A673 (cell line): ENCODE measurements around the gene ARHGAP35.

Experiments used
- EZH2 ChIP-seq: fragments of 200-600 bp; sonication (generic); IDR thresholded peaks from 2 replicates; pipeline ENCODE4 v1.6.1; 2017; ENCODE audit warnings: borderline replicate concordance, low read depth, mild to moderate bottlenecking, mixed read lengths, antibody characterized with exemption, low read length; ENCODE audit not compliant: poor library complexity, severe bottlenecking
- TF ChIP-seq, protein P1 (sequence below): fragments of 300-800, 200-600 bp; sonication (generic); conservative IDR thresholded peaks from 2 replicates; pipeline ENCODE4 v1.5.1; 2017; ENCODE audit warnings: low read depth, mild to moderate bottlenecking, antibody characterized with exemption, low read length, moderate library complexity, mixed read lengths

DNA sequence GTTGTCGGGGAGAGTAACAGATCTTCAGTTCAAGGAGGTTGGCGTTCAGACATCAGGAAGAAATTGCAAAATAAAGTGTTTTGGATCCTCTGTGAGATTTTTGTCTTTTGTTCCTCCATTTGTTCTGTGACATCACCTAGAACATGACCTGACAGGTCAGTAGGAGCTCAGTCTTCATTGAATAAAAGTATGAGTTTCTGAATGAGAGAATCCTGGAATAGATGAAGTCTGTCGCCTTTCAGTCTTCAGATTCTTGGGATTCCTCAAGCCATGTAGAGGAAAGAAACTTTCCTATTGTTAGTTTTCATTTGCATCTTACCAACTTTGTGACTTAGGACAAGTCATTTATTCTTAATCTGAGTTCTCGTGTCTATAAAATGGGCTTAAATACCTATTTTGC, 14.4 kb downstream of the ARHGAP35 start:
- TF ChIP-seq, protein P1, sequence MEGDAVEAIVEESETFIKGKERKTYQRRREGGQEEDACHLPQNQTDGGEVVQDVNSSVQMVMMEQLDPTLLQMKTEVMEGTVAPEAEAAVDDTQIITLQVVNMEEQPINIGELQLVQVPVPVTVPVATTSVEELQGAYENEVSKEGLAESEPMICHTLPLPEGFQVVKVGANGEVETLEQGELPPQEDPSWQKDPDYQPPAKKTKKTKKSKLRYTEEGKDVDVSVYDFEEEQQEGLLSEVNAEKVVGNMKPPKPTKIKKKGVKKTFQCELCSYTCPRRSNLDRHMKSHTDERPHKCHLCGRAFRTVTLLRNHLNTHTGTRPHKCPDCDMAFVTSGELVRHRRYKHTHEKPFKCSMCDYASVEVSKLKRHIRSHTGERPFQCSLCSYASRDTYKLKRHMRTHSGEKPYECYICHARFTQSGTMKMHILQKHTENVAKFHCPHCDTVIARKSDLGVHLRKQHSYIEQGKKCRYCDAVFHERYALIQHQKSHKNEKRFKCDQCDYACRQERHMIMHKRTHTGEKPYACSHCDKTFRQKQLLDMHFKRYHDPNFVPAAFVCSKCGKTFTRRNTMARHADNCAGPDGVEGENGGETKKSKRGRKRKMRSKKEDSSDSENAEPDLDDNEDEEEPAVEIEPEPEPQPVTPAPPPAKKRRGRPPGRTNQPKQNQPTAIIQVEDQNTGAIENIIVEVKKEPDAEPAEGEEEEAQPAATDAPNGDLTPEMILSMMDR, result no peak
- no peak for TF ChIP-seq EZH2
